GM12878 (cell line): Measurements from ENCODE around the gene NRBF2. TPM values are rescaled to one million over a fixed set of nuclear protein-coding genes. Genes with fewer than 3 reads are reported as not detected.
"Not testable (repeated sequence)": the region's sequence is repeated elsewhere in the genome, so short reads cannot be mapped to it uniquely, and the experiment has no call there.

Experiments used
- ATAC-seq: fragments of 200-7000 bp; cut with Tn5 transposase; 3 replicates; pipeline ENCODE4 v1.9.1; 2020; ENCODE audit warnings: mild to moderate bottlenecking, moderate library complexity
- BruUV-seq: library from RNA; stranded (reverse); fragments of 400-500 nt; replicated peaks from 2 replicates; lab custom pipeline; 2021; lab: Mats Ljungman, UMichigan
- CTCF ChIA-PET: fragments of 300-600 bp; sonication (Branson Sonifier 250); formaldehyde crosslinking; extraction: SDS; loops from one replicate; lab custom pipeline; 2021; ENCODE audit warnings: inconsistent platforms; lab: Yijun Ruan, JAX
- POLR2A ChIA-PET: fragments of 350-600 bp; formaldehyde crosslinking; extraction: SDS; loops from one replicate; lab custom pipeline; 2021; ENCODE audit warnings: inconsistent platforms; lab: Charles Lee
- RAD21 ChIA-PET: fragments of 300-600 bp; sonication (Branson Sonifier 250); formaldehyde crosslinking; loops from one replicate; lab custom pipeline; 2023; ENCODE audit warnings: antibody characterized with exemption; ENCODE audit not compliant: unreplicated experiment; lab: Charles Lee
- SMC1A ChIA-PET: fragments of 300-600 bp; sonication (Branson Sonifier 250); formaldehyde crosslinking; loops from one replicate; lab custom pipeline; 2023; ENCODE audit not compliant: unreplicated experiment, uncharacterized antibody; lab: Charles Lee
- DNase-seq: peaks from one replicate; pipeline ENCODE4 v3.0.0-alpha.2; 2011; ENCODE audit warnings: low read depth, low spot score
- FAIRE-seq: peaks from 3 replicates; lab custom pipeline; 2011; peaks lifted over from hg19 to GRCh38; lab: Jason Lieb, UNC
- H2AFZ ChIP-seq: 2 replicates; pipeline ENCODE4 v1.6.0; 2011; ENCODE audit warnings: low read depth, low read length, control low read depth; ENCODE audit not compliant: control insufficient read depth
- H3K27ac ChIP-seq: 2 replicates; pipeline ENCODE4 v1.5.1; 2011; ENCODE audit warnings: control low read depth; ENCODE audit not compliant: control insufficient read depth, insufficient read depth
- H3K27me3 ChIP-seq, 2 experiments: replicated peaks in 1 of 2; 2 replicates each; pipeline versions ENCODE4 v1.6.0 to v1.6.1; 2011; ENCODE audit warnings: low read length in 1 of 2; ENCODE audit not compliant: control insufficient read depth in 2 of 2, insufficient read depth in 2 of 2
- H3K36me3 ChIP-seq, 2 experiments: 2 replicates each; pipeline ENCODE4 v1.5.1; 2011; ENCODE audit warnings: low read length in 1 of 2; ENCODE audit not compliant: control insufficient read depth in 2 of 2, insufficient read depth in 2 of 2
- H3K4me1 ChIP-seq: 2 replicates; pipeline ENCODE4 v1.6.1; 2011; ENCODE audit warnings: mild to moderate bottlenecking, low read length, moderate library complexity, mixed read lengths; ENCODE audit not compliant: control insufficient read depth, insufficient read depth
- H3K4me2 ChIP-seq: 2 replicates; pipeline ENCODE4 v1.6.0; 2011; ENCODE audit warnings: control low read depth; ENCODE audit not compliant: control insufficient read depth, insufficient read depth
- H3K4me3 ChIP-seq: fragments of 200-600 bp; sonication (generic); 2 replicates; pipeline ENCODE4 v1.5.1; 2016
- H3K79me2 ChIP-seq: 2 replicates; pipeline ENCODE4 v1.6.0; 2011; ENCODE audit warnings: low read length; ENCODE audit not compliant: control insufficient read depth, insufficient read depth
- H3K9ac ChIP-seq: 2 replicates; pipeline ENCODE4 v1.8.0; 2011; ENCODE audit warnings: low read length, control low read depth, mixed read lengths; ENCODE audit not compliant: control insufficient read depth, insufficient read depth
- H3K9me3 ChIP-seq: replicated peaks from 3 replicates; pipeline ENCODE4 v1.5.1; 2011; ENCODE audit warnings: mild to moderate bottlenecking, low read length; ENCODE audit not compliant: control insufficient read depth, insufficient read depth
- H4K20me1 ChIP-seq: 2 replicates; pipeline ENCODE4 v1.6.0; 2011; ENCODE audit not compliant: control insufficient read depth, insufficient read depth
- CHD1 ChIP-seq: IDR thresholded peaks from 2 replicates; pipeline ENCODE4 v1.6.1; 2012; ENCODE audit warnings: low read depth, low read length, improper control_type of control experiment
- CUX1 ChIP-seq: IDR thresholded peaks from 2 replicates; pipeline ENCODE4 v1.6.1; 2012; ENCODE audit warnings: improper control_type of control experiment, low read depth, low read length; ENCODE audit not compliant: insufficient replicate concordance
- EP300 ChIP-seq, 2 experiments: fragments of 150-350 bp in 1 of 2; IDR thresholded peaks; 2 replicates each; pipeline ENCODE4 v1.6.1; 2011 to 2012; ENCODE audit warnings: low read depth in 2 of 2, low read length in 2 of 2, borderline replicate concordance in 1 of 2, improper control_type of control experiment in 1 of 2, inconsistent platforms in 1 of 2; ENCODE audit not compliant: control insufficient read depth in 1 of 2
- EZH2 ChIP-seq: IDR thresholded peaks from 2 replicates; pipeline ENCODE4 v1.6.1; 2012; ENCODE audit warnings: low read depth, mild to moderate bottlenecking, control low read depth, inconsistent platforms, low read length, borderline replicate concordance; ENCODE audit not compliant: control insufficient read depth
- HSF1 ChIP-seq: fragments of 150-350 bp; IDR thresholded peaks from 2 replicates; pipeline ENCODE4 v1.6.1; 2014; ENCODE audit warnings: mild to moderate bottlenecking, low read depth, low read length
- MTA2 ChIP-seq: fragments of 450-650 bp; IDR thresholded peaks from 2 replicates; pipeline ENCODE4 v1.6.1; 2016; ENCODE audit warnings: low read depth, mild to moderate bottlenecking, moderate library complexity
- WGBS: methylation state at CpG from one replicate; pipeline ENCODE4 v1.1.6; 2016; ENCODE audit warnings: low lambda C conversion rate; ENCODE audit not compliant: insufficient replicate concordance, insufficient coverage; ENCODE audit errors: missing lambda C conversion rate; 5-methylcytosine and 5-hydroxymethylcytosine counted together
- in situ Hi-C: fragments of 300-500 bp; cut with MboI; formaldehyde crosslinking; loops from 9 replicates; pipeline ENCODE4 v1.14.3; 2018; ENCODE audit warnings: mixed read lengths
- intact Hi-C: fragments of 100-400 bp; cut with micrococcal nuclease; formaldehyde crosslinking; loops from one replicate; pipeline ENCODE4 v1.14.2; 2022; ENCODE audit not compliant: unreplicated experiment
- polyA plus RNA-seq, 11 experiments: library from polyadenylated mRNA; depleted of rRNA in 4 of 11; unstranded in 6 of 11; stranded (reverse) in 5 of 11; fragments of >200 nt; fragmentation: Nextera tagmentation in 4 of 11; fragmentation: Illumina TruSeq in 1 of 11; extraction: Ambion mirVana in 4 of 11; extraction: Trizol in 1 of 11; gene quantifications; 1 replicate in 1 of 11; 2 replicates in 10 of 11; pipeline versions ENCODE4 v1.2.1 to v1.2.3, GENCODE V29; 2011 to 2016; ENCODE audit warnings: inconsistent platforms in 2 of 11, missing spikeins in 2 of 11, low read depth in 1 of 11
- total RNA-seq, 4 experiments: library from RNA; depleted of rRNA in 3 of 4; stranded (reverse); fragments of >200 nt in 3 of 4; fragmentation: Illumina TruSeq in 1 of 4; extraction: Trizol in 1 of 4; gene quantifications; 2 replicates each; pipeline versions ENCODE4 v1.2.1 to v1.2.3, GENCODE V29; 2013 to 2021

NRBF2 gene
- total and polyA plus RNA-seq, 10 of the 15 experiments (the other 5 are each of a cell fraction or from before 2014, with no cell fraction given), result 17.8 to 39.8 (median 27.7) TPM

- SMC1A ChIA-PET, result interaction anchor here (0.7 to 8.0 kb wide), 21 partner anchors 20 to 819 kb away, joined by 3 to 72 read pairs (median 6); partner anchors contain the start of gene EGR2
- H3K4me1 ChIP-seq, H4K20me1 ChIP-seq, POLR2A ChIA-PET, H2AFZ ChIP-seq, H3K9me3 ChIP-seq, H3K27me3 ChIP-seq, H3K4me3 ChIP-seq, BruUV-seq, H3K9ac ChIP-seq, DNase-seq, in situ Hi-C loops, H3K36me3 ChIP-seq, H3K27ac ChIP-seq, H3K79me2 ChIP-seq, ATAC-seq, H3K4me2 ChIP-seq, FAIRE-seq: not testable (repeated sequence)
- intact Hi-C loops, result loop anchor here (10.0 kb wide), 1 partner anchor 399 kb away; no protein-coding TSS in a partner anchor
- CTCF ChIA-PET, result interaction anchor here (0.7 to 4.8 kb wide), 36 partner anchors 8 to 650 kb away, joined by 3 to 64 read pairs (median 5); no protein-coding TSS in a partner anchor
- WGBS, result 59% methylated on average over 14 of the region's 14 CpGs
- RAD21 ChIA-PET, result interaction anchor here (0.6 to 4.1 kb wide), 29 partner anchors 11 to 835 kb away, joined by 3 to 38 read pairs (median 3); no protein-coding TSS in a partner anchor
Measured at GRCh38 chr10:63083406-63083805, 49.7 kb upstream of the NRBF2 start.

- peak; percentile 38 for DNase-seq
- POLR2A ChIA-PET, result interaction anchor here (1.2 kb wide), 1 partner anchor 265 kb away, joined by 3 read pairs; no protein-coding TSS in a partner anchor
- WGBS, result 13% methylated on average over 7 of the region's 7 CpGs
- intact Hi-C loops, result loop anchor here (1.0 to 10.0 kb wide), 8 partner anchors 75 to 647 kb away; partner anchors contain the start of gene EGR2
- BruUV-seq, result no TSS peak
- H3K27ac ChIP-seq, result no peak overlapping the region
- CTCF ChIA-PET, result interaction anchor here (0.7 to 4.8 kb wide), 43 partner anchors 9 to 650 kb away, joined by 3 to 64 read pairs (median 4); no protein-coding TSS in a partner anchor
- no peak overlapping the region for H3K4me3 ChIP-seq
- in situ Hi-C loops, result no loop called here
- ATAC-seq, result peak; percentile 94
- H3K4me1 ChIP-seq, result no peaks in the 10 kb centered on the region
- FAIRE-seq, result peak; percentile 82
- SMC1A ChIA-PET, result interaction anchor here (0.6 to 8.0 kb wide), 29 partner anchors 14 to 819 kb away, joined by 3 to 72 read pairs (median 4); partner anchors contain the start of gene EGR2
- no peak overlapping the region for H3K4me2 ChIP-seq
- H3K36me3 ChIP-seq, result no peaks in the 10 kb centered on the region
- H3K9ac ChIP-seq, result no peak overlapping the region
- H3K27me3 ChIP-seq, result no peaks in the 10 kb centered on the region; a peak in 1 of 4 replicates
- RAD21 ChIA-PET, result interaction anchor here (0.6 to 4.1 kb wide), 35 partner anchors 11 to 836 kb away, joined by 3 to 38 read pairs (median 3); no protein-coding TSS in a partner anchor
- H4K20me1 ChIP-seq, result no peaks in the 10 kb centered on the region
- H3K9me3 ChIP-seq, result no peaks in the 10 kb centered on the region
- H3K79me2 ChIP-seq, result no peaks in the 10 kb centered on the region
- H2AFZ ChIP-seq, result no peak overlapping the region
- TF ChIP-seq HSF1 (no peak), CUX1 (no peak), MTA2 (no peak), CHD1 (no peak), EZH2 (no peak), EP300 (IDR thresholded peaks at IDR 0.05; ENCODE audit: borderline replicate concordance in 1 of 2, control insufficient read depth in 1 of 2, low read depth in 2 of 2, low read length in 2 of 2) (no peak)
Measured at GRCh38 chr10:63083904-63084689, 49.0 kb upstream of the NRBF2 start.
